ENCODE measurements around the gene LALBA.

Gene LALBA

GRCh38 chr12:48600552-48600951, 30.7 kb upstream of the LALBA start:
- no peak for DNase-seq (ENCODE audit: low read depth, low spot score)
- CTCF ChIA-PET = interaction anchor here (1.3 kb wide), 1 partner anchor 19 kb away, joined by 4 read pairs; no protein-coding TSS in a partner anchor
- H3K4me3 ChIP-seq (ENCODE audit: low read depth, low read length) = no peak overlapping the region
- POLR2A ChIA-PET = no interaction called here
- TF ChIP-seq CTCF (IDR thresholded peaks at IDR 0.05; ENCODE audit: insufficient read depth, low read length, missing control alignments) = no peak

GRCh38 chr12:48592591-48593086, 22.8 kb upstream of the LALBA start:
- H3K4me3 ChIP-seq (ENCODE audit: low read depth, low read length) = no peak overlapping the region
- TF ChIP-seq CTCF (IDR thresholded peaks at IDR 0.05; ENCODE audit: insufficient read depth, low read length, missing control alignments) = no peak
- POLR2A ChIA-PET = interaction anchor here (0.7 kb wide), 1 partner anchor 718 kb away, joined by 3 read pairs; no protein-coding TSS in a partner anchor
- no peak for DNase-seq (ENCODE audit: low read depth, low spot score)
- CTCF ChIA-PET = no interaction called here

GRCh38 chr12:48586361-48586760, 16.5 kb upstream of the LALBA start:
- no peak for TF ChIP-seq CTCF (IDR thresholded peaks at IDR 0.05; ENCODE audit: insufficient read depth, low read length, missing control alignments)
- ChIA-PET POLR2A (no interaction called here), CTCF (no interaction called here)
- DNase-seq (ENCODE audit: low read depth, low spot score) = no peak
- no peak overlapping the region for H3K4me3 ChIP-seq (ENCODE audit: low read depth, low read length)

- POLR2A ChIA-PET = no interaction called here
- CTCF ChIA-PET = no interaction called here
- no peak for DNase-seq (ENCODE audit: low read depth, low spot score)
- no peak overlapping the region for H3K4me3 ChIP-seq (ENCODE audit: low read depth, low read length)
- TF ChIP-seq CTCF (IDR thresholded peaks at IDR 0.05; ENCODE audit: insufficient read depth, low read length, missing control alignments) = no peak
These were observed 13.9 kb upstream of the LALBA start for GRCh38 chr12:48583728-48584127.

- POLR2A ChIA-PET = no interaction called here
- H3K4me3 ChIP-seq (ENCODE audit: low read depth, low read length) = no peak overlapping the region
- TF ChIP-seq CTCF (IDR thresholded peaks at IDR 0.05; ENCODE audit: insufficient read depth, low read length, missing control alignments) = no peak
- no peak for DNase-seq (ENCODE audit: low read depth, low spot score)
- CTCF ChIA-PET = interaction anchor here (1.3 kb wide), 1 partner anchor 10 kb away, joined by 3 read pairs; no protein-coding TSS in a partner anchor
These were observed 11.0 kb upstream of the LALBA start for GRCh38 chr12:48580831-48581230.

GRCh38 chr12:48572326-48572725, 2.5 kb upstream of the LALBA start:
- no peak for DNase-seq (ENCODE audit: low read depth, low spot score)
- ChIA-PET CTCF (no interaction called here), POLR2A (no interaction called here)
- H3K4me3 ChIP-seq (ENCODE audit: low read depth, low read length) = no peak overlapping the region
- no peak for TF ChIP-seq CTCF (IDR thresholded peaks at IDR 0.05; ENCODE audit: insufficient read depth, low read length, missing control alignments)

Measured in AG04449 (cell line).